ENCODE results near the gene PCDHA3.
"Not testable (repeated sequence)": the region's sequence is repeated elsewhere in the genome, so short reads cannot be mapped to it uniquely, and the experiment has no call there.

Gene PCDHA3

DNA sequence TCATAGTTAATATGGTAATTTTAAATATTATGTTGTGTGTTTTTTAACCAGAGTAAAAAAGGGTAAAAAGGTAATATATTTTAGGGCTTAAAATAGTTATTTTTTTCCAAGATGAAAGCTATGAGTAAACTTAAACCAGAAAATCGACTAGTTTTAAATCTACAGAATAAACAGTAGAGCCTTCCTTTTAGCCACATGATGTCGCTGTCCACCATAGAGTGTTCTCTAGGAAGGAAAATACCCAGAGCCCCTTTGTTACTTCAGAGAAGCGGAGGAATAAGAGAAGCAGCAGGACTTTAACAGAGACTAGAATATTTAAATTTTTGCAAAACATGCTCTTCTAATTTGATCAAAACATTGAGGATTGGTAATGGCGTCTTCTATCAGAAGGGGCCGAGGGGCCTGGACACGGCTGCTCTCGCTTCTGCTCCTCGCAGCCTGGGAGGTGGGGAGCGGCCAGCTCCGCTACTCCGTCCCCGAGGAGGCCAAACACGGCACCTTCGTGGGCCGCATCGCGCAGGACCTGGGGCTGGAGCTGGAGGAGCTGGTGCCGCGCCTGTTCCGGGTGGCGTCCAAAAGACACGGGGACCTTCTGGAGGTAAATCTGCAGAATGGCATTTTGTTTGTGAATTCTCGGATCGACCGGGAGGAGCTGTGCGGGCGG lies 6.1 kb upstream of the PCDHA3 start, which contains the start of gene PCDHA2:
Gene PCDHA2, plus strand, starts transcription at position 258 of the 664 bp plus-strand sequence.
- DNase-seq (ENCODE audit: insufficient read length, low spot score) (no peak), FAIRE-seq (no peak)
- no peak for TF ChIP-seq TAF1 (IDR thresholded peaks at IDR 0.05; ENCODE audit: low read depth, low read length)
- no peak for TF ChIP-seq PAX5 (IDR thresholded peaks at IDR 0.05; ENCODE audit: insufficient read depth, low read length, severe bottlenecking)
- no peak for TF ChIP-seq POLR2AphosphoS5 (IDR thresholded peaks at IDR 0.05; ENCODE audit: low read depth, low read length)
- no peak for TF ChIP-seq POU2F2 (IDR thresholded peaks at IDR 0.05; ENCODE audit: low read depth, low read length)

- TF ChIP-seq POLR2AphosphoS5 (IDR thresholded peaks at IDR 0.05; ENCODE audit: low read depth, low read length) (no peak), TAF1 (IDR thresholded peaks at IDR 0.05; ENCODE audit: low read depth, low read length) (no peak), POLR2A (IDR thresholded peaks at IDR 0.05; ENCODE audit: low read depth, low read length) (no peak), SPI1 (IDR thresholded peaks at IDR 0.05; ENCODE audit: low read depth, low read length) (no peak), POU2F2 (IDR thresholded peaks at IDR 0.05; ENCODE audit: low read depth, low read length) (no peak), PAX5 (IDR thresholded peaks at IDR 0.05; ENCODE audit: insufficient read depth, low read length, severe bottlenecking) (no peak)
- DNase-seq (ENCODE audit: insufficient read length, low spot score) (no peak), FAIRE-seq (no peak)
Measured at GRCh38 chr5:140795259-140795641, 5.6 kb upstream of the PCDHA3 start.

- not testable (repeated sequence) for FAIRE-seq; DNase-seq (ENCODE audit: insufficient read length, low spot score)
Measured at GRCh38 chr5:140796072-140796717, 4.7 kb upstream of the PCDHA3 start.

DNA sequence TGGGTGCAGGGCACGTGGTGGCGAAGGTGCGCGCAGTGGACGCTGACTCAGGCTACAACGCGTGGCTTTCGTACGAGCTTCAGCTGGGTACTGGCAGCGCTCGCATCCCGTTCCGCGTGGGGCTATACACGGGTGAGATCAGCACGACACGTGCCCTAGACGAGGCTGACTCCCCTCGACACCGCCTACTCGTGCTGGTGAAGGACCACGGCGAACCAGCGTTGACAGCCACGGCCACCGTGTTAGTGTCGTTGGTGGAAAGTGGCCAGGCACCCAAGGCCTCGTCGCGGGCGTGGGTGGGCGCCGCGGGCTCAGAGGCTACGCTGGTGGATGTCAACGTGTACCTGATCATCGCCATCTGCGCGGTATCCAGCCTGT lies 4.2 kb upstream of the PCDHA3 start:
- no peak for TF ChIP-seq TAF1 (IDR thresholded peaks at IDR 0.05; ENCODE audit: low read depth, low read length)
- TF ChIP-seq POLR2A (IDR thresholded peaks at IDR 0.05; ENCODE audit: low read depth, low read length), result no peak
- no peak for TF ChIP-seq SPI1 (IDR thresholded peaks at IDR 0.05; ENCODE audit: low read depth, low read length)
- TF ChIP-seq POU2F2 (IDR thresholded peaks at IDR 0.05; ENCODE audit: low read depth, low read length), result no peak
- no peak for TF ChIP-seq POLR2AphosphoS5 (IDR thresholded peaks at IDR 0.05; ENCODE audit: low read depth, low read length)
- TF ChIP-seq PAX5 (IDR thresholded peaks at IDR 0.05; ENCODE audit: insufficient read depth, low read length, severe bottlenecking), result no peak
- no peak for FAIRE-seq

GRCh38 chr5:140801494-140801841 lies 611 bp downstream of the PCDHA3 start:
- no peak for TF ChIP-seq POLR2A (IDR thresholded peaks at IDR 0.05; ENCODE audit: low read depth, low read length)
- TF ChIP-seq TAF1 (IDR thresholded peaks at IDR 0.05; ENCODE audit: low read depth, low read length), result no peak
- no peak for TF ChIP-seq POU2F2 (IDR thresholded peaks at IDR 0.05; ENCODE audit: low read depth, low read length)
- no peak for TF ChIP-seq SPI1 (IDR thresholded peaks at IDR 0.05; ENCODE audit: low read depth, low read length)
- TF ChIP-seq POLR2AphosphoS5 (IDR thresholded peaks at IDR 0.05; ENCODE audit: low read depth, low read length), result no peak
- TF ChIP-seq PAX5 (IDR thresholded peaks at IDR 0.05; ENCODE audit: insufficient read depth, low read length, severe bottlenecking), result no peak
- no peak for FAIRE-seq

More for the DNA sequence above, 4.2 kb upstream of the PCDHA3 start:
- no peak for DNase-seq (ENCODE audit: insufficient read length, low spot score)

GRCh38 chr5:140802381-140802780 lies 1.5 kb downstream of the PCDHA3 start:
- DNase-seq (ENCODE audit: insufficient read length, low spot score); FAIRE-seq: not testable (repeated sequence)

More at GRCh38 chr5:140801494-140801841, 611 bp downstream of the PCDHA3 start:
- no peak for DNase-seq (ENCODE audit: insufficient read length, low spot score)

DNA sequence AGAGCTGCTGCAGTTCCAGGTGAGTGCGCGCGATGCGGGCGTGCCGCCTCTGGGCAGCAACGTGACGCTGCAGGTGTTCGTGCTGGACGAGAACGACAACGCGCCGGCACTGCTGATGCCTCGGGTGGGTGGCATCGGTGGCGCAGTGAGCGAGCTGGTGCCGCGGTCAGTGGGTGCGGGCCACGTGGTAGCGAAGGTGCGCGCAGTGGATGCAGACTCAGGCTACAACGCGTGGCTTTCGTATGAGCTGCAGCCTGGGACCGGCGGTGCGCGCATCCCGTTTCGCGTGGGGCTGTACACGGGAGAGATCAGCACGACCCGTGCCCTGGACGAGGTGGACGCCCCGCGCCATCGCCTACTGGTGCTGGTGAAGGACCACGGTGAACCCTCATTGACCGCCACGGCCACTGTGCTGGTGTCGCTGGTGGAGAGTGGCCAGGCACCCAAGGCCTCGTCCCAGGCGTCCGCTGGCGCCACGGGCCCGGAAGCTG lies 2.0 kb downstream of the PCDHA3 start:
- FAIRE-seq, result no peak
- TF ChIP-seq POU2F2 (IDR thresholded peaks at IDR 0.05; ENCODE audit: low read depth, low read length) (no peak), PAX5 (IDR thresholded peaks at IDR 0.05; ENCODE audit: insufficient read depth, low read length, severe bottlenecking) (no peak), POLR2A (IDR thresholded peaks at IDR 0.05; ENCODE audit: low read depth, low read length) (no peak), TAF1 (IDR thresholded peaks at IDR 0.05; ENCODE audit: low read depth, low read length) (no peak)
- DNase-seq (ENCODE audit: insufficient read length, low spot score), result no peak

GRCh38 chr5:140806834-140807775 lies 6.2 kb downstream of the PCDHA3 start, which contains the start of gene PCDHA4:
Gene PCDHA4 (plus strand): TSS chr5:140807068.
- no peak for FAIRE-seq
- TF ChIP-seq POU2F2 (IDR thresholded peaks at IDR 0.05; ENCODE audit: low read depth, low read length), result no peak
- TF ChIP-seq PAX5 (IDR thresholded peaks at IDR 0.05; ENCODE audit: insufficient read depth, low read length, severe bottlenecking), result no peak
- no peak for TF ChIP-seq SPI1 (IDR thresholded peaks at IDR 0.05; ENCODE audit: low read depth, low read length)
- no peak for TF ChIP-seq POLR2AphosphoS5 (IDR thresholded peaks at IDR 0.05; ENCODE audit: low read depth, low read length)
- no peak for TF ChIP-seq TAF1 (IDR thresholded peaks at IDR 0.05; ENCODE audit: low read depth, low read length)
- no peak for TF ChIP-seq POLR2A (IDR thresholded peaks at IDR 0.05; ENCODE audit: low read depth, low read length)
- DNase-seq (ENCODE audit: insufficient read length, low spot score), result no peak

GRCh38 chr5:140808241-140808888 lies 7.5 kb downstream of the PCDHA3 start:
- not testable (repeated sequence) for FAIRE-seq

More at GRCh38 chr5:140808241-140808888, 7.5 kb downstream of the PCDHA3 start:
- DNase-seq (ENCODE audit: insufficient read length, low spot score), result not testable (repeated sequence)
